Suppressor macrophage treated with lipopolysaccharide for 1 hour (primary cell): ENCODE data around the gene MCUB.
"Not testable (repeated sequence)": the region's sequence is repeated elsewhere in the genome, so short reads cannot be mapped to it uniquely, and the experiment has no call there.

Experiments used
- DNase-seq, 3 donors: peaks; one replicate each; pipeline ENCODE4 v3.0.0-alpha.2; 2020 to 2022

The MCUB gene

DNA sequence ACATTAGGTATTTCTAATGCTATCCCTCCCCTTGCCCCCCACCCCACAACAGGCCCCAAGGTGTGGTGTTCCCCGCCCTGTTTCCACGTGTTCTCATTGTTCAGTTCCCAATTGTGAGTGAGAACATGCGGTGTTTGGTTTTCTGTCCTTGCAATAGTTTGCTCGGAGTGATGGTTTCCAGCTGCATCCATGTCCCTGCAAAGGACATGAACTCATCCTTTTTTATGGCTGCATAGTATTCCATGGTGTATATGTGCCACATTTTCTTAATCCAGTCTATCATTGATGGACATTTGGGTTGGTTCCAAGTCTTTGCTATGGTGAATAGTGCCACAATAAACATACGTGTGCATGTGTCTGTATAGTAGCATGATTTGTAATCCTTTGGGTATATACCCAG, 20.0 kb downstream of the MCUB start:
- DNase-seq: not testable (repeated sequence)

DNA sequence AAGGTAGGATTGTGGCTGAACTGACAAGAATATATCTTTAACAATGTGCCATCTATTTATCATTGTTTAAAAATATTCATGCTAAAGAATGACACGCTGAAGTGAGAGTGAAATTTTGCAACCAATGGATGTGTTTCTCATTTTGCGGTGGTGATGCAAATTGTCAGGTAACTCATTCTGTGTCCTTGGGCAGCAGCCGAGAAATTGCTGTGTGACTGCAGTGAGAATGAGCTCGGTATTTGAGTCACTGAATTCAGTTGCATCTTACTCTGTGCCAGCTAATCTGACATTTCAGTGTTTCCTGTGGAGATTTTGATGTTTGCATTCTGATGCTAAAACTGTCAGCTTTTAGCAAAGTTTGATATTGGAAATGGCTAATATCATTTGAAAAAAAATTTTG, 28.1 kb downstream of the MCUB start:
- no peak for DNase-seq

DNA sequence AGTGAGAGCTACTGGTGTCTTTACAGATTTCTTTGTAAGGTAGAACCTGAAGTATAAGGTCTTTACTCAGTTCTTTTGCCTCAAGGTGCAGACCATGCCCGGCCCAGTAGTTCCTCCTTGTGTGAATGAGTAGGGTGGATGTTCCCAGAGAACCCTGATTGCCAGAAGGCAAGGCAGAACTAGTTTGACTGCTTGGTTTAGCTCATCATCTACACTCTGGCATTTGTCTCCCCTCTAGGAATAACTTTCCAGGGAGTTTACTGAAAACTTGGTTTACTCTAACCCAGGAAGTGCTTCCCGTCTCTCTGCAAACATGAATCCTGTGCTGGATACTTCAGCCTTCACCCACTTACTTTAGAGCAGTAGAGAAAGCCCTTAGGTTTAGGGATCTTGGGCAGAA, 29.1 kb downstream of the MCUB start:
- DNase-seq: no peak

DNA sequence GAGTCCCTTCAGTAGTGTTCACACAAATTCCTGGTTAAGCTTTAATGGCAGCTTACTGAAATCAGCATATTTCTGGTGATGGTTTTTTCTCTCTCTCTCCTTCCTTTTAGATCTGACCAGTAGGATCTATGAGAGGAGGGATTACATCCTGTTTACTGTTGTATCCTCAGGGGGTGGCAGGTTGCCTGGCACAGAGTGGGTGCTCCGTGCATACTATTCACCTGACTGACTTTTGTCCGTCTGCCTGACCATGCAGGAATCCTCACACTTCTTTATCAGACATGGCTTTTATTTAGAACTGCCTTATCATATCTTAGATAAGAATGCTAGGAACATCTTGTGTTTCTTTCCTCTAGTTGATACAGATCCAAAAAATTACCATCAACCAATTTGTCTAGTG, 29.6 kb downstream of the MCUB start:
- DNase-seq: no peak

DNA sequence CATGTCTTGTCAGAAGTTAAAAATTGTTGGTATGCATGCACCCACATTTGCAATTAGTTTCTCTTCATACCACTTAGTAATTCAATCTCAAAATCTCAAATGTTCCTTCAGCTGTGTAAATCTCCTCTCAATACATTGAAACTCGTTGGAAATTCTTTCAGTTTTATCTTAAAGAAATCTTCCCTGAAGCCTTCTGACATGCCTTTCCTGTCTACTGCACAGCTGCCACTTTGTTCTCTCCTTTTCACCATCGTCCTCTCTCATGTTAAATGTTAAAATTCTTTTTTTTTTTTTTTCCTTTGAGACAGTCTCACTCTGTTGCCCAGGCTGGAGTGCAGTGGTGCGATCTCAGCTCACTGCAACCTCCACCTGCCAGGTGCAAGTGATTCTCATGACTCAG, 30.9 kb downstream of the MCUB start:
- DNase-seq: no peak

DNA sequence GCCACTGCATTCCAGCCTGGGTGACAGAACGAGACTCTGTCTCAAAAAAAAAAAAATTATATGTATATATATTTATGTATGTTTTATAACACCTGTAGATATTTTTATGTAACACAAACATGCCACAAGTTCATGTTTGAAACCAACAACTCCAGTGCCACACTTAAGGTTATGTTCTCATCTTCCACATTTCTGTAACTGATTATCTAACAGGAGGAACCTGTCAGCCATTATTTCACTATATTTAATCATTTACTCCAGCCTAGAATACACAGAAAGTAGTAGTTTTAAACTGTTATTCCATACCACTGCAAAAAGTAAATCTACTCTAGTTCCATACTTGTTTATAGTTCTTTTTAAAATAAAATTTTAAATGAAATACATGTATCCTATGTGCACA, 32.3 kb downstream of the MCUB start:
- DNase-seq: no peak

DNA sequence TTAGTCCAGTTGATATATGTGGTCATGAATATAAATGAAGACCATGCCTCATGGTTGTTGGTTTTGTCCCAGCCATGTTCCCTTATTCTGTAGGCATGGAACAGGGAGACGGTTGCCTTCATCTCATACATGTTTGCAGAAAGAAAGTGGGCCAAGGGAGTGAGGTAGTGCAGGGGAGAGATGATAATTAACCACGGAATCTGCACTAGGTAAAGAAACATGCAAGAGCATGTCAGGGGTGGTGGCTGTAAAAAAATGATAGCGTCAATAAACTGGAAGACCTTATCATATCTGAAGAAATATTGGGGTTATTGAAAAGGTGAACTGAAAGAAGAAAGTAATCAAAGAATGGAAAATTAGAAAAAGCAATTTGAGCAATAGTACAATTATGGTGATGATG, 35.1 kb downstream of the MCUB start:
- not testable (repeated sequence) for DNase-seq

DNA sequence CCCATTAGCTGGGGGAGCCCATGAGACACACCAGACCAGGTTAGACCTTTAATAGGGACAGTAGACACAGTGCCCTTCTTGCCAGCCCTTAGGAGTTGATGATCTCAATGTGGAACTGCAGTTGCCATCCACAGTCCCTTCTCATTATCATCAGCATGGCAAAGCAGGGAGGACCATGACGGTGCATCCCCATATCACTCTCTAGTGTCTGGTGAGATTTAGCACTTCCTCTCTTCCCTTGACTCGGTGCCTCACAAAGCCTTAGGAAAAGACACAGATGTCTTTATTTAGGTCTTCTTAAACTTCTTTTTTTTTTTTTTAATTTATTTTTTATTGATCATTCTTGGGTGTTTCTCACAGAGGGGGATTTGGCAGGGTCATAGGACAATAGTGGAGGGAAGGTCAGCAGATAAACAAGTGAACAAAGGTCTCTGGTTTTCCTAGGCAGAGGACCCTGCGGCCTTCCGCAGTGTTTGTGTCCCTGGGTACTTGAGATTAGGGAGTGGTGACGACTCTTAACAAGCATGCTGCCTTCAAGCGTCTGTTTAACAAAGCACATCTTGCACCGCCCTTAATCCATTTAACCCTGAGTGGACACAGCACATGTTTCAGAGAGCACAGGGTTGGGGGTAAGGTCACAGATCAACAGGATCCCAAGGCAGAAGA, 36.5 kb downstream of the MCUB start:
- not testable (repeated sequence) for DNase-seq

DNA sequence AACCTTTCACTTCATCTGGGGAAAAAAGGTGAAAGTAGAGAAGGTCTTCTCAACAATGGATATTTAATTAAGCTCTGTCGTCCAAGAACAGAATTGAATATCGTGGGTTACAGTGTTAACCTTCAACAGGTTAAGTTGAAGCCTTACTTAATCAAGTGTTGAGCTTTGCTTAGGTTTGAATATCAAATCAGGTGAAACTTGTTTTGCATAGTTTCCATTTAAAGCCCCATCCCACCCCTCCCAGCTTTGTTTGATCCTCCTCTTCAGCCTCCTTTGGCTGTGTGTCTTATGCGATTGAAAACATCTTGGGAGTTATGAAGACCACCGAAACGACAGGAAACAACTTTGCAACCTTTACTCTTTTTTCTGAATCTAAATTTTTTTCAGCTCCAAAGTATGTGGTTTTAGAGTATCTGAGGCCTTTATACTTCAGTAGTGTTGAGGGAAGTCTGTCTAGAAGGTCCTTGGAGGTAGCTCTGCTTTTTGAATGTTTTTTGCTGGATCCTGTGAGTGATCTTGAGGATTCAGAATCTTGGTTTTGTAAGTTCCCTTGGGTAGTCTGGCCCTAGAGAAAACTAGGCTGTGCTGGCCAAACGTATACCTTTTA, 39.1 kb downstream of the MCUB start:
- DNase-seq: no peak

DNA sequence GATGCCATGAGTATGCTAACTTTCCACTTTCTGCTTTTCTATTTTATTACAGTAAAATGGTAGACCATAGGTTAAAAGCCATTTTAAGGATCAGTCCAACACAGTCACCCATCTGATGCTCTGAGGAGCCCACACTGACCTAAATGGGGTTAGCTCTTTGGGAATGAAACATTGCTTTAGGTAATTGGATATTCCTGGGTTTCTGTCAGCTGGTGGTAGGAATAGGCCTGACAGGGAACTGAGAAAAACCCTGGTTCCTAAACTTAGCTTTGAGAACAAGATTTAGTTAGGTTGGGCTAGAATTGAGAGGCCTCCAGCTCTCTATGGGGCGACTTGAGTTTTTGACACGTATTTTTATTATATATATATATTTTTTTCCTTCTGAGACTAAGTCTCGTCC, 40.4 kb downstream of the MCUB start:
- DNase-seq: no peak

DNA sequence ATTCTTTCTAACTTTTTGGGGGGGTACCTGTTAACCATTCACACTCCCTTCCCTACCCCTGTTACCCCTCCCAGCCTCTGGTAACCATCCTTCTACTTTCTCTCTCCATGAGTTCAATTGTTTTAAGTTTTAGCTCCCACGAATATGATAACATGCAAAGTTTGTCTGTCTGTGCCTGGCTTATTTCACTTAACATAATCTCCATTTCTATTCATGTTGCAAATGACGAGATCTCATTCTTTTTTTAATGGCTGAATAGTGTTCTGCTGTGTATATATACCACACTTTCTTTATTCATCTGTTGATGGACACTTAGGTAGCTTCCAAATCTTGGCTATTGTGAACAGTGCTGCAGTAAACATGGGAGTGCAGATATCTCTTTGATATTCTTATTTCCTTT, 41.3 kb downstream of the MCUB start:
- no peak for DNase-seq

DNA sequence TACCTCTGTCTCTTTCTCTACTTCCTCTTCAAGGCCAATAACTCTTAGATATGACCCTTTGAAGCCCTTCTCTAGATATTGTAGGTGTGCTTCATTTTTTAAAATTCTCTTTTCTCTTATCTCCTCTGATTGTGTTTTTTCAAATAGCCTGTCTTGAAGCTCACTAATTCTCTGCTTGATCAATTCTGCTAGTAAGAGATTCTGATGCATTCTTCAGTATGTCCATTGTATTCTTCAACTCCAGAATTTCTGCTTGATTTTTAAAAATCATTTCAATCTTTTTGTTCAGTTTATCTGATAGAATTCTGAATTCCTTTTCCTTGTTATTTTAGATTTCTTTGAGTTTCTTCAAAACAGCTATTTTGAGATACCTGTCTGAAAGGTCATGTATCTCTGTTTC, 47.9 kb downstream of the MCUB start:
- no peak for DNase-seq

DNA sequence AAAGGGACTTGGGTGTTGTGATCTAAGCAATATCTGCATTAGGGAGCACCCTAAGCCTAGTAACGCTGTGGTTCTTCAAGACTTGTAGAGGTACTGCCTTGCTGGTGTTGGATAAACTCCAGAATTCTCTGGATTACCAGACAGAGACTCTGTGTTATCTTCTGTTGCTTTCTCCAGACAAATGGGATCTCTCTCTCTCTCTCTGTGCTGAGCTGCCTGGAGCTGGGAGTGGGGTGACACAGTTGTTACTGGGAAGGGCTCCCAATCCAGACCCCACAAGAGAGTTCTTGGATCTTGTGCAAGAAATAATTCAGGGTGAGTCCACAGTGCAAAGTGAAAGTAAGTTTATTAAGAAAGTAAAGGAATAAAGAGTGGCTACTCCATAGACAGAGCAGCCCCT, 48.8 kb downstream of the MCUB start:
- DNase-seq: no peak

DNA sequence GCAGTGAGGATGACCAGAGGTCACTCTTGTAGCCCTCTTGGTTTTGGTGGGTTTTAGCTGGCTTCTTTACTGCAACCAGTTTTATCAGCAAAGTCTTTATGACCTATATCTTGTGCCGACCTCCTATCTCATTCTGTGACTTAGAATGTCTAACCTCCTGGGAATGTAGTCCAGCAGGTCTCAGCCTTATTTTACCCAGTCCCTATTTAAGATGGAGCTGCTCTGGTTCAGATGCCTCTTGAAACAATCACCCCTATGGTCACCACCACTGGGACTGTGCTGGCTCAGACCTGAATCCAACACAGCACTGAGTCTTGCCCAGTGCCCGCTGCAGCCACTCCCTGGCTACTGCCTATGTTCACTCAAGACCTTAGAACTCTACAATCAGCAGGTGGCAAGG, 49.4 kb downstream of the MCUB start:
- DNase-seq: no peak

DNA sequence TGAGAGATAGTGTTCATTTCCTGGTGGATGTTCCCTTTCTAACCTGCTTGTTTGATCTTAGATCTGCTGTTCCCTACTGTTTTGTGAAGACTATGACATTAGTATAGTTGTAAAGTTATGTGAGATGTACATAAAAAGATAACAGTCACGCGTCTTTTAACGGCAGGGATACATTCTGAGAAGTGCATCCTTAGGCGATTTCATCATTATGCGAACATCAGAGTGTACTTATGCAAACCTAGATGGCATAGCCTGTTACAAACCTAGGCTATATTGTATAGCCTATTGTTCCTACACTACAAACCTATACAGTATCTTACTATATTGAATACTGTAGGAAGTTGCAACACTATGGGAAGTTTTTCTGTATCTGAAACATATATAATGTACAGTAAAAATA, 50.4 kb downstream of the MCUB start:
- DNase-seq: no peak

DNA sequence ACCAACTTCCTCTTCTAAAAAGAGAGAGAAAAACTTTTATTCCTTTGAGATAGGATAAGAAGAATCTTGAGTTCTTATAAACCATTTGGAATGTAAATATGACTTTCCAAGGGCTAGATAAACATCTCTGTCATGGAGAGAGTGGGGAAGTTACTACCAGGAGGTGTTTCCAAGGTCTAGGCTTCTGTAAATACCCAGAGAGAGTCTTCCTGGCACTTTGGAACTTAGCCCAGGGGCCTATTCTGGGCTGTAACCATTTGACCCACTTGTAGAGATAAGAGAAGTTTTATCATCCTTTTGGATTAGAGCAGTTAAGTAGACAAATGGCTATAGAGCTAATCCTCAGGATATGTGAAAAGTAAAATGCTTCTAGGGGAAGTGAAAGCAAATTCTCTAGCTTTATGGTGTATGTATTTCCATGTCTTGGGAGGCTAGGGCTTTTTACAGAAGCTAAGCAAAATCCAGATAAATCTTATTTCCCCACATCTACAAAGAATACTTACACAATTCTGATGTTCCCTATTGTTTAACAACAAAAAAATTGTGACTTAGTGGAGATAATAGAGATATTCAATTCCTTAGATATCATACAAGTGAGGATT, 51.1 kb downstream of the MCUB start:
- DNase-seq: peak in 2 of 3 donors; percentile 39 to 45

DNA sequence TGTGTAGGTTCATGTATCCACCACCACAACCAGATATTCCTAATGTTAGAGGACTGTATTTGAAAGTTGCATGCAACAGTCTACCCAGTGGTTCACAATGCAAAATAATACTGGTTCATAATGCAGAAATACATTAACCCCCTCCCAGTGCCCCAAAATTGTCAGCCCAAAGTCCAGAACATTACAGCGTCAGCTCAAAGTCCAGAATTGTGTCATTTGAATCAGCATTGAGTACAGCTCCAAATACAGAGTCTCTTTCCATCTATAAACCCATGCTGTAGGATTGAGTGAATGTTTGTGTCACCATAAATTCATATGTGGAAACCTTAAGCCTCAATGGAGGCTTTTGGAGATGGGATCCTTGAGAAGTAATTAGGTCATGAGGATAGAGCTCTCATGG, 54.0 kb downstream of the MCUB start:
- DNase-seq: no peak

DNA sequence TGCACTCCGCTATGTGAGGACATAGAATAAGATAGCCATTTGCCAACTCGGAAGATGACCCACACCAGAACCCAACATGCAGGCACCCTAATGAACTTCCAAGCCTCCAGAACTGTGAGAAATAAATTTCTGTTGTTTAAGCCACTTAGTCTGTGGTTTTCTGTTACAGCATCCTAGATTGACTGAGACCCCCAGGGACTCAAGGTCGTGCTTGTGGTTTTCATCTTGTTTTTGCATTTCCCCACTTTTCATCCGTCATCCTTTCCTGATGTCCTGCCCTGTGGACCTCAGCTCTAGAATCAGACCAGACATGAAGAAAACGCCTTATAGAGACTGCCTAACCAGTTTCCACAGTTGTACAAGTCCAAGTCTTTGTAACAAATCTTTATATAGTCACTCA, 54.4 kb downstream of the MCUB start:
- no peak for DNase-seq

DNA sequence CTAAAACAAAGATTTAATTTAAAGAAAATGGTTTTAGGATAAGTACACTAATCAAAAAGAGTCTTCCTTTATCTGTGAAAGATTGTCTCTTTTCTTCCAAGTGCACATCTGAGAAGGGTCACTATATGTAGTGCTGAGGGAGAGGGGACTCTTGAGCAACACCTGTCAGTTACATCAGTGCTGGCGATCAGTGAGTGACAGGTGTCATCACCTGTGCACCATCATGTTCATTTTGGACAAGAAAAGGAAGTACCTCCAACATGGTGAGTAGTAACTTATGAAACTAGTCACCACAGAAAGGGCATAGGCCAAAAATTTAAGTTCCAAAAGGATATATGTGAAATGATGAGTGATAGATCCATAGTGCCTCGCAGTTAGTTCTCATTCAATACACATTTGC, 55.7 kb downstream of the MCUB start:
- DNase-seq: no peak

DNA sequence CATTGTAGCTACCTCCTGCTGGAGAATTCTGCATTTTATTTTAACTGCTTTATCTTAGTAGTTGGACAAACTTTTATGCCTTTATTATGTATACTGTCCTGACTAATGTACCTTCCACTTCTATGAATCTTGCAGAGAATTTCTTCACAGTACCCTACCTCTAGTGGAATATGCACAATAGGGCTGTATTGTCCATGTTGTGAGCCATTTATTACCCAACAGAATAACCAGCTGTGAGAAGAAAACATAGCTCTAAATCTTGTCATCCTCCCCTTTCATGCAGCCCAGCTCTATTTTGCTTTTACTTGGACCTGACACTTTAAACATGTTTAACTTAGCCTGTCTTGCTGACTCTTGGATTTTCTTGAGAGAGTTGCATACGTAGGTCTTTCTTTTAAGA, 56.2 kb downstream of the MCUB start:
- DNase-seq: no peak

DNA sequence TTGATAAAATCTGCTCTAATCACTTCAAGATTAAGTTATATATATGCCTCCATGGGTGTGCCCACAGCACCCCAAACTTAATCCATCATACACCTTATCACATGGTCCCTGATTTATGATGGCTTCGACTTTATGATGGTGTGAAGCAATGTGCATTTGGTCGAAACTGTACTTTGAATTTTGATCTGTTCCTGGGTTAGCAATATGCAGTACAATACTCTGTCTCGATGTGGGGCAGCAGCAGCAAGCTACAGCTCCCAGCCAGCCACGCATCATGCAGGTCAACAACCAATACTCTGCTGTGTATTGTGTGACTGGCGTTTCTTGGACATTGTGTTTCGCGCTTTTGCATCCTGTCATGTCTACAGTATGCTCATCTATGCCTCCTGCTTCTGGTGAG, 62.6 kb downstream of the MCUB start:
- no peak for DNase-seq

DNA sequence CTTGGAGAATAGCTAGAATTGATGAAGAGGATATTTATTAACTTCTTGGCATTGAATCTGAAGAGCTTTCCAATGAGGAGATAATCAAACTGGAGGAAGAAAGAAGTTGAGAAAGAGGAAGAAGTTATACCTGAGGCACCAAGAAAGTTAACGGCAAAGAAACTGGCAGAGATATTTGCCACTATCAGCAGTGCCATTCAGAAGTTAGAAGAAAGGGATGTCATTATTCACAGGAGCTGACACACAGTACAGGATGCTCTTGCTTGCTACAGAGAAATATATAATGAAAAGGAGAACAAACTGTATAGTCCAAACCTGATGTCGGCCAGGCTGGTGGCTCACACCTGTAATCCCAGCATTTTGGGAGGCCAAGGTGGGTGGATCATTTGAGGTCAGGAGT, 64.5 kb downstream of the MCUB start:
- DNase-seq: no peak

DNA sequence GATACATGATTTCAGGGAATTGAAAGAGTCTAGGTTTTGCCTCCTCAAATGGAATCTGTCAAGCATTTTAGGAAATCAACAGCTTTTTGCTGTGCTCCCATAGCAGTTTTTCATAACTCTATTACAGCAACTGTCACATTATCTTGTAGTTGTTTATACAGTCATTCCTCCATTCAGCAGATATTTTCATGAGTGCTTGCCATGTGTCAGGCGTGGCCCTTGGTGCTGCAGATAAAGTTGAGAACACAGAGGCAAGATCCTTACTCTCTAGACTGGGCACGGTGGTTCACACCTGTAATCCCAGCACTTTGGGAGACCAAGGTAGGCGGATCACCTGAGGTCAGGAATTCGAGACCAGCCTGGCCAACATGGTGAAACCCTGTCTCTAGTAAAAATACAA, 67.3 kb downstream of the MCUB start:
- DNase-seq: no peak

DNA sequence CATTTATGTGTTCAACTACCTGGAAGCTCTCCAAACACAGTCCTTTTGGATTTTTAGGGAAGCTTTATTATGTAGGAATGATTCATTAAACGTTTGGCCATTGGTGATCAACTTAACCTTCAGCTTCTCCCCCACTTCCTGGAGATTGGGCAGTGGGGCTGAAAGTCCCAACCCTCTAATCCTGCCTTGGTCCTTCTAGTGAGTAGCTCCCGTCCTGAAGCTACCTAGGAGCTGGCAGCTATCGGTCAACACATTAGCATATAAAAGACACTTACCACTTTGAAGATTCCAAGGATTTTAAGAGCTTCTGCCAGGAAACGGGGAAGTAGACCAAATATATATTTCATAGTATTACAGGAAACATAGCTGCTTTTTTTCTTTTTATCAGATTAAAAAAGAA, 69.7 kb downstream of the MCUB start:
- no peak for DNase-seq

DNA sequence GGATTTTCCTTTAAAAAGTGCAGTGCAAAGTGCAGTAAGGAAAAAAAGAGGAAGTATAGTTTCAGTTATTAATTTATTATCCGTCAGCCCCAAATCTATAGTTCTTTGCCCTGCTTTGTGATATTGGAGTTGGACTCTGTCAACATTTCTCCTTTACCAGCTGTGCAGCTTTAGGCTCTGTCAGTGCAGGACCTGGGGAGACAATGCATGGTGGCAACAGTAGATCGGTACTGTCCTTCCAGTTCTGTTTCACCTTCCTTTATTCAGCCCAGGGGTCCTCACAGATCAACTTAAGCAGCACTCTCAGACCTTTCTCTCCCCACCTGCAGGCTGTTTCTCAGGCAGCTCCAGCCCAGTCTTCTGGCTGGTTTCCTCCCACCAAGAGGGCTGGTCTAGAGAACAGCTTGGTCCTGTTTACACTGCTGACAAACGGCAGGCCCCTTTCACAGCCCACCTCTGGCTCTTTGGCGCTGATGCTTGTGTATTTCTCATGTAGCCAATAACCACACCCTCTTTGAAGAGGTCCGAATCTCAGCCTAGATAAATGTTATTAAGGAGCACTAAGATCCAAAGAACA, 71.6 kb downstream of the MCUB start:
- no peak for DNase-seq
